Central memory CD8-positive, alpha-beta T cell (primary cell): ENCODE data around the gene TERB1.

Experiments
- ATAC-seq: fragments of 150-1000 bp; cut with Tn5 transposase; replicated peaks from 2 replicates; pipeline ENCODE4 v1.10.0; 2022; ENCODE audit warnings: mild to moderate bottlenecking, moderate FRiP score, moderate number of reproducible peaks; ENCODE audit not compliant: poor library complexity, severe bottlenecking; ENCODE audit errors: extremely low read depth
- DNase-seq, 2 donors: peaks; one replicate each; pipeline ENCODE4 v3.0.0; 2021; ENCODE audit warnings: low spot score in 2 of 2
- H3K27ac Mint-ChIP-seq: one replicate; pipeline ENCODE4 v1.8.0; 2022; ENCODE audit warnings: low read depth, mild to moderate bottlenecking, moderate library complexity, mixed read lengths
- H3K27me3 Mint-ChIP-seq: one replicate; pipeline ENCODE4 v1.8.0; 2022; ENCODE audit warnings: mixed read lengths
- H3K36me3 Mint-ChIP-seq: one replicate; pipeline ENCODE4 v1.8.0; 2022; ENCODE audit warnings: mild to moderate bottlenecking, moderate library complexity, mixed read lengths; ENCODE audit not compliant: insufficient read depth
- H3K4me1 Mint-ChIP-seq: one replicate; pipeline ENCODE4 v1.8.0; 2022; ENCODE audit warnings: mixed read lengths
- H3K4me3 Mint-ChIP-seq: one replicate; pipeline ENCODE4 v1.8.0; 2022; ENCODE audit warnings: mild to moderate bottlenecking, moderate library complexity, mixed read lengths
- H3K9me3 Mint-ChIP-seq: one replicate; pipeline ENCODE4 v1.8.0; 2022; ENCODE audit warnings: mixed read lengths

The TERB1 gene

DNA sequence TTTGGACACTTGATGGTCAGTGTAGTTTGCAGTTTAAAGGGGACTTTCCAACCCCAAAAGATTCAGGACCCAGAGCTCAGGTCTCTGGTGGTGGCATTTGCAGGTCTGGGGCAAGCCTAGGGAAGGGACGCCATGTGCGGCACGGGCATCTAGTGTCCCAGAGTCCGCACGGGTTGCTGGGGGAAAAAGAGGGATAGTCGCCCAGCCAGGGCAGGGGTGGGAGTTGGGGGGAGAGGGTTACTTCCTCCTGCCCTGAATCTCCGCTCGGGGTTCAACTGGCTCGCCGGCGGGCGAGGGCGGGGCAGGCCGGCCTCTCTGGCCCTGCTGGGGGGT lies 42.6 kb upstream of the TERB1 start:
- Mint-ChIP-seq H3K4me3 (peak overlapping the region; percentile 58), H3K27me3 (peaks cover 47% of the 10 kb centered on the region), H3K9me3 (no peaks in the 10 kb centered on the region), H3K4me1 (peaks cover 5% of the 10 kb centered on the region), H3K36me3 (no peaks in the 10 kb centered on the region), H3K27ac (no peak overlapping the region)
- no peak for DNase-seq
- no peak for ATAC-seq

DNA sequence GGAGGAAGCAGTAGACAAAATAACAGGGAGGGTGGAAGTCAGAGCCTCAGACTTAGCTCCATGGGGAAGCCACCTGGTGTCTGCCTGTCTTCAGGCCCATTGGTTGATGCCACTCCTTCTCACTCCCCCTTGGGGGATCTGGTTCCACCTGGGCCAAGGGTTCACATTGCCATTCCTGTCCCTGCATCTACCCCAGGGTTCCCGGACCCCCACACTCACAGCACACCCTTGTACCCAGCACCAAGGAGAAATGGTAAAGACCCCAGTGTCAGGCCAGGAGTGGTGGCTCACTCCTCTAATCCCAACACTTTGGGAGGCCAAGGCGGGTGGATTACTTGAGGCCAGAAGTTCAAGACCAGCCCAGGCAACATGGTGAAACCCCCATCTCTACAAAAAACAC lies 41.8 kb upstream of the TERB1 start:
- peaks cover 5% of the 10 kb centered on the region for H3K4me1 Mint-ChIP-seq
- no peak overlapping the region for H3K4me3 Mint-ChIP-seq
- DNase-seq (no peak), ATAC-seq (no peak)
- H3K9me3 Mint-ChIP-seq: no peaks in the 10 kb centered on the region
- peaks cover 47% of the 10 kb centered on the region for H3K27me3 Mint-ChIP-seq
- no peak overlapping the region for H3K27ac Mint-ChIP-seq
- H3K36me3 Mint-ChIP-seq: no peaks in the 10 kb centered on the region

DNA sequence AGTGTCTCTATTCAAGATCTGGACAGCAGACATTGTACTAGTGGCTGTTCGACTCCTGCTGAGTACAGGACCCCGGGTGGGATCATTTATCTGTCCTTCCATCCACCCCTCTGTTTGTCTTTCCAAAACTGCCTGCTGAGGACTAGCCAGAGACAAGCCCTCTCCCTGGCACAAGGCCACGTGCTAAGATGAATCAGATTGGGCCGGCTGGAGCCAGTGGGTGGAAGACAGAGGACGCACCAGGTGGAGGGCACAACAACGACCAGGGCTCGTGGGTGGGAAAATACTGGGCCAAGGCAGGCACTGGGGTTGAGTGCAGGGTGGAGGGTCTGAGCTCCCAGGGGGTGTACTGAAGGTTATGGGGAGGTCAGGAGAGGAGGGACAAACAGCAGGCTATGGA lies 41.4 kb upstream of the TERB1 start:
- Mint-ChIP-seq H3K27ac (no peak overlapping the region), H3K9me3 (no peaks in the 10 kb centered on the region), H3K36me3 (no peaks in the 10 kb centered on the region), H3K4me1 (peaks cover 5% of the 10 kb centered on the region), H3K4me3 (no peak overlapping the region), H3K27me3 (peaks cover 47% of the 10 kb centered on the region)
- no peak for ATAC-seq
- no peak for DNase-seq

GRCh38 chr16:66841366-66841765 lies 40.0 kb upstream of the TERB1 start:
- Mint-ChIP-seq H3K27me3 (peaks cover 45% of the 10 kb centered on the region), H3K27ac (no peak overlapping the region), H3K4me1 (peaks cover 5% of the 10 kb centered on the region), H3K9me3 (no peaks in the 10 kb centered on the region), H3K36me3 (no peaks in the 10 kb centered on the region), H3K4me3 (no peak overlapping the region)
- ATAC-seq (no peak), DNase-seq (no peak)

DNA sequence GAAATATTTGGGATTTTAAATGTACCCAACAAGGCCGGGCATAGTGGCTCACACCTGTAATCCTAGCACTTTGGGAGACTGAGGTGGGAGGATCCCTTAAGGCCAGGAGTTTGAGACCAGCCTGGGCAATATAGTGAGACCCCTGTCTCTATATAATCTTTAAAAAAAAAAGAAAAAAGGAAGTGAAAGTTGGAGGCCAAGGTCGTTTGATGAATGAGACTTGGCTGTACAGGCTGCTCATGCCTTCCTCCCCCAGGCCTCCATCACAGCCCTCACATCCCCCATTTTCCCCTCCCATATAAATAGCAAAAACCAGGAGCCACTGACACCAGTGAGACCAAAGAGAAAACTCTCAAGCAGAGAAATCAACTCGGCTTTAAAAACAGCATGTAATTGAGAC lies 39.5 kb upstream of the TERB1 start:
- ATAC-seq (no peak), DNase-seq (no peak)
- Mint-ChIP-seq H3K27me3 (peaks cover 40% of the 10 kb centered on the region), H3K36me3 (no peaks in the 10 kb centered on the region), H3K27ac (no peak overlapping the region), H3K4me1 (peaks cover 5% of the 10 kb centered on the region), H3K9me3 (no peaks in the 10 kb centered on the region), H3K4me3 (no peak overlapping the region)

DNA sequence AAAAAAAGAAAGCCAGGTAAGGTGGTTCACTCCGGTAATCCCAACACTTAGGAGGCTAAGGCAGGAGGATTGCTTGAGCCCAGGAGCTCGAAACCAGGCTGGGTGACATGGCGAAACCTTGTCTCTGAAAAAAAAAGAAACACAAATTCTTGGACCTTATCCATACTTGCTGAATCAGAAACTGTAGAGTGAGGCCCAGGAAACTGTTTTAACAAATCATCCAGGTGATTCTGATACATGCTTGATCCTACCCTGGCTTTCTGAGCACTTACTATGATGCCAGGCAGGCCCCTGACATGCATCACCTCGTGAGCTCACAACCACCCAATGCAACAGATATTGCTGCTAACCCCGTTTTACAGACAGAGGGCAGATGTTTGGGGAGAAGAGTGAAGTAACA lies 33.4 kb upstream of the TERB1 start:
- ATAC-seq: no peak
- Mint-ChIP-seq H3K9me3 (no peaks in the 10 kb centered on the region), H3K27ac (no peak overlapping the region), H3K27me3 (peaks cover 11% of the 10 kb centered on the region), H3K36me3 (peaks cover 3% of the 10 kb centered on the region), H3K4me3 (no peak overlapping the region), H3K4me1 (peaks cover under 1% of the 10 kb centered on the region)
- DNase-seq: no peak

- peaks cover 8% of the 10 kb centered on the region for H3K27me3 Mint-ChIP-seq
- no peaks in the 10 kb centered on the region for H3K9me3 Mint-ChIP-seq
- H3K36me3 Mint-ChIP-seq: peaks cover 10% of the 10 kb centered on the region
- ATAC-seq (no peak), DNase-seq (no peak)
- no peak overlapping the region for H3K27ac Mint-ChIP-seq
- H3K4me3 Mint-ChIP-seq: no peak overlapping the region
- H3K4me1 Mint-ChIP-seq: peaks cover 20% of the 10 kb centered on the region
Measured at GRCh38 chr16:66832661-66833305, 31.4 kb upstream of the TERB1 start.

GRCh38 chr16:66832190-66832589 lies 30.8 kb upstream of the TERB1 start:
- Mint-ChIP-seq H3K9me3 (no peaks in the 10 kb centered on the region), H3K4me3 (no peak overlapping the region), H3K27ac (no peak overlapping the region), H3K27me3 (peaks cover 8% of the 10 kb centered on the region), H3K4me1 (peaks cover 25% of the 10 kb centered on the region), H3K36me3 (peaks cover 13% of the 10 kb centered on the region)
- ATAC-seq (no peak), DNase-seq (no peak)

DNA sequence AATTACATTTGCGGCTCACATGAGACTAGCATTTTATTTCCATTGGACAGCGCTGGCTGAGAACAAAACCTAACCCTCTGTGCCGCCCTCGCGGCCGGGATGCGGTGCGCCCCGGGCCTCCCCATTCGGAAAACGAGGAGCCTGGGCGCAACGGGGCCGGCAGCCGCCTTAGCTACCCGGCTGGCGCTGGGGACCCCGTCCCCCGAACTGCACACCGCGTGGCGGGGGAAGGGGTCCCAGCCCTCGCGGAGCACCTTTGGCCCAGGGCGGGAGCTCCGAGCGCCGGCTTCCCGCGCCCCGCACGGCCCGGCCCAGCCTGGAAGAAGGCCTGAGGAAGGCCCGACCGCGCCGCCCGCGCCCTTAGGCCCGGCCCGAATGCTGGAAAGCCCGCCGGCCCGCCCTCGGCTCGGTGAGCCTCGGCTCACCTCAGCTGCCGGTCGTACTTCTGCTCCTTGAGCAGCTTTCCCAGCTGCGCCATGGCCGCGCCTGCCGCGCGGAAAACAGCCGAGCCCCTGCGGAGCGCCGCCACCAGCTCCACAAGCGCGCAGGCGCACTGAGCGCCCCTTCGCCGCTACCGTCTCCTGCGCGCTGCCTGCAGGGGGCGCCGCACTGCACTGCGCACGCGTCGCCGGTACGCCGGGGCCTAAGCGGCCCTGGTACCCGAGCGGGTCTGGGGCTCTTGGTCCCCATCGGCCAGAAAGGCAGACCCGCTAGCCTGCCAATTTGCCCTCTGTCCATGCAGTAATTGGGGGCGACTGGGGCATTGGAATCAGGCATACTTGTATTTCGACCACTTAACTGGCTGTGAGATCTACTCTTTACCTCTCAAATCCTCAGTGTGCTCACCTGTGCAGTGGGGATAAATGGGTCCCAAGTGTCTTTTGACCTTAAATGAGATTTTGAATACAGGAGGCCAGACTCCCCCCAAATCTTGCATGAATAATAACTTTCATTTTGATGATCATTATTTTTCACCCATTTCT lies 29.3 kb upstream of the TERB1 start, which contains the start of gene NAE1:
NAE1 (minus strand) TSS at position 555 of the 983 bp plus-strand sequence; CDS start at position 478, 77 bp downstream.
- ATAC-seq: peak; percentile 91
- peak within 1 kb of the TSS; percentile 69 for H3K4me3 Mint-ChIP-seq
- H3K27ac Mint-ChIP-seq: peak within 1 kb of the TSS; percentile 57
- DNase-seq: peak; percentile 83 to 84
- no peaks in the 10 kb centered on the region for H3K9me3 Mint-ChIP-seq
- peaks cover 35% of the 10 kb centered on the region for H3K4me1 Mint-ChIP-seq
- H3K36me3 Mint-ChIP-seq: peaks cover 23% of the 10 kb centered on the region
- peaks cover 8% of the 10 kb centered on the region for H3K27me3 Mint-ChIP-seq

DNA sequence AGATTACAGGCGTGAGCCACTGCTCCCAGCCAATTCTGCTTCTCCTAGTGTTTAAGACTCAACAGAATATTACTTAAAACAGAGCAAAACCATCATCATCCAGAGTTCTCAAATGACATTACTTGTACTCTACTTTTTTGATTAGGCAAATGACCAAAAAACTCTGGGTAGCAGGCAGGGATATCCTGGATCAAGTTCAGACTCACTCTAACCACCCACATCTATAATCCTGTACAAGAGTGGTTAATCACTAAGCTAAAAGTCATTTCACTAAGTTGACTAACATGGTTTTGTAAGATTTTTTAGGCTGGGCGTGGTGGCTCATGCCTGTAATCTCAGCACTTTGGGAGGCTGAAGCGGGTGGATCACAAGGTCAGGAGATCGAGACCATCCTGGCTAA lies 22.6 kb upstream of the TERB1 start:
- peaks cover 35% of the 10 kb centered on the region for H3K4me1 Mint-ChIP-seq
- H3K9me3 Mint-ChIP-seq: no peaks in the 10 kb centered on the region
- H3K27me3 Mint-ChIP-seq: no peaks in the 10 kb centered on the region
- ATAC-seq (no peak), DNase-seq (no peak)
- no peak overlapping the region for H3K27ac Mint-ChIP-seq
- H3K4me3 Mint-ChIP-seq: no peak overlapping the region
- peaks cover 67% of the 10 kb centered on the region for H3K36me3 Mint-ChIP-seq

GRCh38 chr16:66814734-66815133 lies 13.3 kb upstream of the TERB1 start:
- DNase-seq: no peak
- Mint-ChIP-seq H3K4me3 (no peak overlapping the region), H3K27me3 (no peaks in the 10 kb centered on the region), H3K9me3 (no peaks in the 10 kb centered on the region), H3K27ac (no peak overlapping the region), H3K36me3 (peaks cover 77% of the 10 kb centered on the region), H3K4me1 (no peaks in the 10 kb centered on the region)
- ATAC-seq: no peak

DNA sequence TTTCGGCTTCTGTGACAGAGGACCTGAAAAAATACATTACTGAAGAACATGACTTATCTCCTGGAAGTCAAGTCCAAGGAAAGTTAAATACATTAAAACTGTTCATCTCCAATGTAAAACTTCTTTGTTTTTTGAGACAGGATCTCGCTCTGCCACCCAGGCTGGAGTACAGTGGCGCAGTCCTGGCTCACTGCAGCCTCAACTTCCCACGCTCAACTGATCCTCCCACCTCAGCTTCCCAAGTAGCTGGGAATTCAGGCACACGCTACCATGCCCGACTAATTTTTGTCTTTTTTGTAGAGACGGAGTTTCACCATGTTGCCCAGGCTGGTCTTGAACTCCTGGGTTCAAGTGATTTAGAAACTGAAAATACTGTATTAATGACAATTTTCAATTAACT lies 9.7 kb upstream of the TERB1 start:
- no peaks in the 10 kb centered on the region for H3K27me3 Mint-ChIP-seq
- H3K4me1 Mint-ChIP-seq: no peaks in the 10 kb centered on the region
- peaks cover 78% of the 10 kb centered on the region for H3K36me3 Mint-ChIP-seq
- H3K9me3 Mint-ChIP-seq: no peaks in the 10 kb centered on the region
- no peak overlapping the region for H3K4me3 Mint-ChIP-seq
- no peak overlapping the region for H3K27ac Mint-ChIP-seq
- ATAC-seq (no peak), DNase-seq (no peak)

DNA sequence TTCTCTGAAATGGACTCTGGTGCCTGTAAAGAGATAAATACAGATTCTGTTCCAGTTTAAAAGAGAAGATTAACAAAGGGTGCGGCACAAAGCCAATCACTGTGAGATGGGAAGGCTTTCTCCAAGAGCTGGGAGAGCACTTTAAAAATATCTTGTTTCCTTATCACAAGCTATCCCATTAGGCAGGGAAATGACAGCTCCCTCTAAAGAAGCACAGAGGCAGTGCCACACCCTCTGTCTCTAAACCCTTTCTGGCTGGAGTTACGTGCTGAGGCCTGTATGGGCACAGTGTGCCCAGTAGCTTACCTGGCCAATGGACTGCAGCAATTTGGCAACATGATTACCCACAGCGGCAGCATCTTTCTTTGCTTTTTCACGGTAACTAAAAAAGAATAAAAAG lies 9.0 kb upstream of the TERB1 start:
- DNase-seq (no peak), ATAC-seq (no peak)
- Mint-ChIP-seq H3K36me3 (peaks cover 79% of the 10 kb centered on the region), H3K9me3 (no peaks in the 10 kb centered on the region), H3K27ac (no peak overlapping the region), H3K4me3 (no peak overlapping the region), H3K27me3 (no peaks in the 10 kb centered on the region), H3K4me1 (no peaks in the 10 kb centered on the region)
